NCI-H2196 (cell line): ENCODE data around the gene WWOX.

Experiments used
- DNase-seq: peaks from one replicate; lab custom pipeline; 2025; ENCODE audit not compliant: unreplicated experiment; lab: John Stamatoyannopoulos, UW

WWOX gene

GRCh38 chr16:78292086-78292843 lies 192.8 kb downstream of the WWOX start:
- DNase-seq, result no peak

- DNase-seq, result no peak
Measured at GRCh38 chr16:78292844-78293380, 193.5 kb downstream of the WWOX start.

GRCh38 chr16:78294538-78295225 lies 195.2 kb downstream of the WWOX start:
- no peak for DNase-seq

- DNase-seq, result peak; percentile 19
Measured at GRCh38 chr16:78297066-78297666, 197.7 kb downstream of the WWOX start.

DNA sequence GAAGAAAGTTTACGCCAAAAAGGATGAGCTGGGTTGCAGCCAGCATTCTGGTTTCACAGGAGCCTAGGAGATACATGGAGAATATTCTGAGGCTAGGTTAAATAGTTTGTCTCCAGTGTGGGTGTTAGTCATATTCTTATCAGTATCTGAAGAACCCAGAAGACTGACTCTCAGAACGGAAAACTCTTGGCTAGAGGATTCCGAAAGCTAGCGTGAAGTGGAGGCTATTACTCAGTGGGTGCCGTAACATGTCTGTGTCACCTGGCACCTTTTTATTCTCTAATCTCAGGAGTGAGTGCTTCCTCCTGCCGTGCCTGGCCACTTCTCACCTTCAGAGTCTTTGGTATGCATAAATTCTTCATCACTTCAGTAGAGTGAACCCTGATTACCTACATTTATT lies 199.5 kb downstream of the WWOX start:
- no peak for DNase-seq

DNA sequence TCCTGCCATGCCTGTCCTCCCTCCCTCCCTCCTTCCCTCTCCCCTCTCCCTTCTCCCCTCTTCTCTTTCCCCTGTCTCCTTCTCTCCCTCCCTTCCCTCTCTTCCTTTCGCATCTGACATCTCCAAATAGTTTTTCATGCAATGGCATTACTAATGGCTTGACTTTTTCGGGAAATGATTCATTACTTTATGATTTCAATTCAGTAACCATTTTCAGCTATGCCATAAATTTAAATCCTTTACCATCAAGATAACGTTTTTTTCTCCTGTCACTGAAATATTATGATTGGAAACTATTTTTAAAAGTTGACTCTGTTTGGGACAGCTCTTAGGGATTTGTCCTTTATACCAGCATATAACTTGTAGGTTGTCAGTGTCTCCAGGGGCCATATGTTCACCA lies 201.0 kb downstream of the WWOX start:
- no peak for DNase-seq

DNA sequence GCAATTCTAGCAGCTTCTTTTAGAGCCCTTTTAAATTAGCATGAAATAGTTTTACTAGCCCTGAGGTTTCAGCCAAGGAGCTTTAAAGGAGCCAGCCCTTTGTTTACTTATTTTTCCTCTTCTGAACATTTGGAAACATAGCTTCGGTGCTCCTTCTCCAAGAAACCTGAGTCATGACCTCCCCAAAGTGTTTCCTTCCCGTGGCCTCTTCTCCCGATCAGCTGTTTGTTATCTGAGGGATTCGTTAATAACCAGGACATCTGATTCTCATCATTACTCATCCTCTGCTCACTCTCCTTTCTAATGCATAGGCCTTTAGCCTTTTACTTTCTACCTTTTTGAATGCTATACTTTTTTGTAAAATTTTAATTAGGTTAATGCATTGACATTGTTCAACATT lies 204.5 kb downstream of the WWOX start:
- no peak for DNase-seq

GRCh38 chr16:78306361-78306760 lies 206.9 kb downstream of the WWOX start:
- DNase-seq, result no peak

DNA sequence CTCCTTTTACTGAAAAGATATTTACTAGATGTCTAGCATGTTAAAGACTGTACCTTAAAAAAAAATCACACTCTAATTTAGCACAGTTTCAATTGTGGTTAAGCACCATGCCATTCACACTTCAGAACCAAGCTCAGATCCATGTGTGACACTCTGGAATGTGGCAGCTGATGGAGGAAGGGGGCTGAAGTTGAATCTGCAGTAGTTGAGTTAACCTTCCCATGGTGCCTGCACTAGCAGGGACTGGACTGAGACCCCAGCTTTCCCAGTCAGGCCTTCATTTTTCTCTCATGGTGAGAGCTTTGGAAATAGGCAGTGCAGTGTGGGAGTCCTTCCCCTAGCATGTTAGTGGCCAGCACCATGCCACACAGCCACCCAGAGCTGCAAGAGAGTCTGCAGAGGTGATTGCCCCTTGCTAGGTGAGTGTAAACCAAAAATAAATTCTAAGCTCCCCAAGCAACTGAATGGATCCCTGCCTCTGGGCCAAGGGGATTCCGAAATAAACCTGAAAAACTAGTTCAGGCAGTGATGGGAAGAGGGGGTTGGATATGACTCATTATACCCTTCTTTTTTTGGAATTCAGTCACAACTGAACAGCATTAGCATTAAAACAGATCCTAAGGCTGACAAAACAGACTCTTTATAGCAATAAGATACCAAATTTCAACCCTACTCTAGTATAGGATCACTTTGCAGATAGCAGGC lies 208.5 kb downstream of the WWOX start:
- DNase-seq, result no peak

GRCh38 chr16:78309763-78310162 lies 210.3 kb downstream of the WWOX start:
- no peak for DNase-seq

- no peak for DNase-seq
Measured at GRCh38 chr16:78310196-78310595, 210.7 kb downstream of the WWOX start.

DNA sequence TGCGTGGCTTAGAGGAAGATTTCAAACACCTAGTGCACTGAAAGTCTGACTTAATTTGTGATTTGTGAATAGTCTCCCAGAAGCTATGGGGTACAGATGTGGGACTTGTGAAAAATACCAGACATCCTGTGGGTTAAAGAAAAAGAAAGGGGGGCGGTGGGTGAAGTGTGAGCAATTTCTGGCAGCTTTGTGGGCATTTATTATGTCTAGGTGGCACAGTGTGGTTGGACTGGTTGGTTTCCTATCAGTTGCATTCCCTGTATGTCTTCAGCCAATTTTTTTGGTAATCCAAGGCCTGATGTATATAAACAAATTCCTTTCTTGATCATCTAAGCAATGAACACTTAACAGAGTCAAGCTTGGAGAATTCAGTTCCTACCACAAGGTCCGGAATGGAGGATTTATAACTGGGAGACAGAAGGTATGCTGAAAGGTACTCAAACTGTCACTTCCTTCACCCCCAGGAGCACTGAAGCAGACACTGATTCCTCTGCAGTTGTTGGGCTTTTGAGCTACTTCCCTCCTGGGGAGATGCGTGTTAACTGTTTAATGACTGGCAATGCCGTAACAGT lies 211.6 kb downstream of the WWOX start:
- no peak for DNase-seq

- DNase-seq, result no peak
Measured at GRCh38 chr16:78311831-78312230, 212.4 kb downstream of the WWOX start.

DNA sequence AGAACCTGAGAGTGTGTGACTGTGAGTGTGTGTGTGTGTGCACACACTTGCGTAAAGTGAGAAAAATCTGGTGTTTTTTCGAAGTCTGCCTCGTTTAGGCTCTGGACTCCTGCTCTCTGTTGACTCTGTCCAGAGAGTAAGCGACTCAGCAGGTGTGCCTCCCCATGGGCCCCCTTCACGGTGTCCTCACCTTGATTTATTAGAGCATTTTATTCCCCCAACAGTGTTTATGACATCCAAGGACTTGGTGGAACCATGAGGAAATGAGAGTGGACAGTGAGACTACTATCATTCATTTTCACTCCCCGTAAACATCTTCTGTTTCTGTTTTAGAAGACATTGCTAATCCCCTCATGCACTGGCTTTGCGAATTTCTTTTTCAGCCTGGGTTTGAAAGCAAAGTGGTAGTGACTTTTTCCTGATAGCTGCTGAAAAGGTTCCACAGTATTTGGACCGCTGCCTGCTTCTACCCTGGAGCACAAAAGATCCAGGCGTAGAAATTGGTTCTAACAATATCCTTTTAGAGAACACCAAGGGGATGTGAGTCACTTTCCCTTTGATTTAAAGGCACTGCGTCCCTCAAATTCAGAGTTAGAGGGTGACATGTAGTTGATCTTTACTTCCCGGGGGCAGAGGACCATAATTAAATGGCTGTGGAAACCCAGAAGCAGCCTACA lies 218.2 kb downstream of the WWOX start:
- DNase-seq, result no peak

DNA sequence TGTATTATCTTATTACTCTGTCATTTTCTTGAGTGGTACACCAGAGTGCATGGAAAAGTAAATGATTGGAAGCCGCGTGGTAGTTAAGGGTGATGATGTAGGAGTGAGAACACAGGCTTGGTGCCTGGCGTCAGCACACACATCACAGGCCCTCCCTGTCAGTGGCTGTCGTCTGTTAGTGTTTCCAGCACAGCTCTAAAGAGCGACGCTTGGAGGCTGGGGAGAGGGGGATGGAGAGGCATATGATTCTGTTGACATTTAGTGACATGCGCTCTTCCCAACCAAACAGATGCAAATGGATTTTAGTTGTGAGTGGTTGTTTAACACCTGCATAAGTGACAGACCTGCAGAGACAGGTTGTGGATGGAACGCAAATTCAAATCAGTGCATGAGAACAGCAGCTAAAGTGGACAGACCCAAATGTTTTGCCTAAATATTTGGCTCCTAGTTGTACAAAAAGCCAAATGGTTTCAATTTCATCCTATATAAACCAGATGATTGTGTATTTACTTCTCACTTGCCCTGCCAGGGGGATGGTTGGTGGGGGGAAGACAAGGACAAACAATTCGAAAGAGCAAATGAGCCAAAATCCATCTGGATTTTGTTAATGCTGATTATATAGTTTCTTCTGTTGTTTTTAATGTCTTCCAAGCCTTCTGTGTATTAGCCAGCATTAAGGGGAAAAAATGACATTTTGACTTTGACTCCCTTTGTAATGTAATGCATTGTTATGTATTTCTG lies 222.3 kb downstream of the WWOX start:
- no peak for DNase-seq

GRCh38 chr16:78323315-78323714 lies 223.9 kb downstream of the WWOX start:
- no peak for DNase-seq

- DNase-seq, result no peak
Measured at GRCh38 chr16:78324649-78325285, 225.3 kb downstream of the WWOX start.

GRCh38 chr16:78325468-78326352 lies 226.3 kb downstream of the WWOX start:
- no peak for DNase-seq
